Memory B cell (primary cell): ENCODE results near the gene RYR2.
"Not testable (repeated sequence)": the region's sequence is repeated elsewhere in the genome, so short reads cannot be mapped to it uniquely, and the experiment has no call there.

ENCODE experiments used
- ATAC-seq: fragments of 150-1000 bp; cut with Tn5 transposase; 2 replicates; pipeline ENCODE4 v1.10.0; 2021; ENCODE audit warnings: low read depth, mild to moderate bottlenecking, moderate library complexity
- DNase-seq, 2 donors: peaks; one replicate each; pipeline ENCODE4 v3.0.0; 2022; ENCODE audit warnings: low spot score in 2 of 2
- H3K27ac Mint-ChIP-seq: one replicate; pipeline ENCODE4 v1.8.0; 2022; ENCODE audit warnings: mild to moderate bottlenecking, moderate library complexity, mixed read lengths
- H3K27me3 Mint-ChIP-seq: one replicate; pipeline ENCODE4 v1.8.0; 2022; ENCODE audit warnings: mixed read lengths
- H3K36me3 Mint-ChIP-seq: one replicate; pipeline ENCODE4 v1.8.0; 2022; ENCODE audit warnings: mild to moderate bottlenecking, mixed read lengths
- H3K4me1 Mint-ChIP-seq: one replicate; pipeline ENCODE4 v1.8.0; 2022; ENCODE audit warnings: mixed read lengths
- H3K4me3 Mint-ChIP-seq: one replicate; pipeline ENCODE4 v1.8.0; 2022; ENCODE audit warnings: mild to moderate bottlenecking, moderate library complexity, mixed read lengths
- H3K9me3 Mint-ChIP-seq: one replicate; pipeline ENCODE4 v1.8.0; 2022; ENCODE audit warnings: mixed read lengths

Gene RYR2

DNA sequence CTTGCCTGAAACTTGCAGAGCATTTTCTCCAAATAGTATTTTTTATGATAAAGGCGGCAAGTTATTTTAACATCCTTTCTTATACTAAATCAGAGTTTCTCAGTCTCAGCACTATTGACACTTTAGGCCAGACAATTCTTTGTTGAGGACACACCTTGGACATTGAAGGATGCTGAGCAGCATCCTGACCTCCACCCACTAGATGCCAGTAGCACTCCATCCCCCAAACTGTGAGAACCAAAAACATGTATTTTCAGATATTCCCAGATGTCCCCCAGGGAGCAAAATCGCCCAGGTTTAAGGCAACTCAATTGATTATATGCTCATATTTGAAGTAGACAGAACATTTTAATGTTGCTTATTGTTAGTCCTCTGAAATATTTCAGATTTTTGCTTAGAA lies 549.4 kb downstream of the RYR2 start:
- H3K4me3 Mint-ChIP-seq = no peak overlapping the region
- H3K27ac Mint-ChIP-seq = no peak overlapping the region
- no peaks in the 10 kb centered on the region for H3K4me1 Mint-ChIP-seq
- H3K9me3 Mint-ChIP-seq = peaks cover 7% of the 10 kb centered on the region
- H3K27me3 Mint-ChIP-seq = no peaks in the 10 kb centered on the region
- no peak for DNase-seq
- H3K36me3 Mint-ChIP-seq = no peaks in the 10 kb centered on the region
- no peak for ATAC-seq

DNA sequence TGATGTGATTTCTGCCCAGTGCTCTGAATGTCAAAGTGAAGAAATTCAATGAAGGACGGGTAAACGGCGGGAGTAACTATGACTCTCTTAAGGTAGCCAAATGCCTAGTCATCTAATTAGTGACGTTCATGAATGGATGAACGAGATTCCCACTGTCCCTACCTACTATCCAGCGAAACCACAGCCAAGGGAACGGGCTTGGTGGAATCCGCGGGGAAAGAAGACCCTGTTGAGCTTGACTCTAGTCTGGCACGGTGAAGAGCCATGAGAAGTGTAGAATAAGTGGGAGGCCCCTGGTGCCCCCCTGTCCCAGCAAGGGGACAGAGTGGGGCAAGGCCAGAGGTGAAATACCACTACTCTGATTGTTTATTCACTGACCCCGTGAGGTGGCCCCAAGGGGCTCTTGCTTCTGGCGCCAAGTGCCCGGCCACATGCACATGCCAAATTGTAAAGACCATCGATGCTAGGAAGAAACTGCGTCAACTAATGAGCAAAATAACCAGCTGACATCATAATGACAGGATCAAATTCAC lies 561.1 kb downstream of the RYR2 start:
- not testable (repeated sequence) for H3K4me1 Mint-ChIP-seq, H3K27me3 Mint-ChIP-seq, H3K4me3 Mint-ChIP-seq, DNase-seq, ATAC-seq, H3K36me3 Mint-ChIP-seq, H3K27ac Mint-ChIP-seq
- peaks cover 15% of the 10 kb centered on the region for H3K9me3 Mint-ChIP-seq

DNA sequence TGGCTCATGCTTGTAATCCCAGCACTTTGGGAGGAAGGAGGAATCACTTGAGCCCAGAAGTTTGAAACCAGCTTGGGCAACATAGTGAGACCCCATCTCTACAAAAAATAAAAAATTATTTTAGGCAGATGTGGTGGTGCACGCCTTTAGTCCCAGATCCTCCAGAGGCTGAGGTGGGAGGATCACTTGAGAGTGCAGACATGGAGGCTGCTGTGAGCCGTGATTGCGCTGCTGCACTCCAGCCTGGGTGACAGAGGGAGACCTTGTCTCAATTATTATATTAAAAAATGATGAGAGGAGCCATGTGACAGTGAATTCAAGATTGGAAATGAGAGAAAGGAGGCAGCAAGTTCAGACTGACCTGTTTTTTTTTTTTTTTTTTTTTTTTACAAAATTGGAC lies 566.4 kb downstream of the RYR2 start:
- ATAC-seq (no peak), DNase-seq (no peak)
- Mint-ChIP-seq H3K9me3 (peaks cover 11% of the 10 kb centered on the region), H3K4me1 (no peaks in the 10 kb centered on the region), H3K4me3 (no peak overlapping the region), H3K27ac (no peak overlapping the region), H3K36me3 (no peaks in the 10 kb centered on the region), H3K27me3 (no peaks in the 10 kb centered on the region)

DNA sequence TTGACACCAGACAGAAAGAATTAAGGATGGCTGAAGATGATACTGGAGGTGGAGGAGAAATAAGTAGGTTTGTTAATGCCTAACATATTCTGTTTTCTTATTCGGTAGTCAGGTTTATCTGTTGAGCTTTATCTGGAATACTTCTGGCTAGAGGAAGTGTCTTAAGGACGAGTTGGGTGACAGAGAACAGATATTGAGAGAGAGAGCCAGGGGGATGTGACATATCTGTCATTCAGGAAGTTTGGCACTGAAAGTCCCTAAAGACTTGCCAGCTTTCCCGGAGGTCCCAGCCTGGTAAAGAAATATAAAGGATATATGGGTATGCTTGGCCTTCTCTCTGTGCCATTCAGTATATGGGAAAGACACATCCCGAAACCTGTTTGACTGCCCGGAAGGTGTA lies 568.2 kb downstream of the RYR2 start:
- no peak overlapping the region for H3K27ac Mint-ChIP-seq
- H3K4me3 Mint-ChIP-seq = no peak overlapping the region
- H3K27me3 Mint-ChIP-seq = no peaks in the 10 kb centered on the region
- peaks cover 8% of the 10 kb centered on the region for H3K9me3 Mint-ChIP-seq
- ATAC-seq (no peak), DNase-seq (no peak)
- H3K36me3 Mint-ChIP-seq = no peaks in the 10 kb centered on the region
- no peaks in the 10 kb centered on the region for H3K4me1 Mint-ChIP-seq

DNA sequence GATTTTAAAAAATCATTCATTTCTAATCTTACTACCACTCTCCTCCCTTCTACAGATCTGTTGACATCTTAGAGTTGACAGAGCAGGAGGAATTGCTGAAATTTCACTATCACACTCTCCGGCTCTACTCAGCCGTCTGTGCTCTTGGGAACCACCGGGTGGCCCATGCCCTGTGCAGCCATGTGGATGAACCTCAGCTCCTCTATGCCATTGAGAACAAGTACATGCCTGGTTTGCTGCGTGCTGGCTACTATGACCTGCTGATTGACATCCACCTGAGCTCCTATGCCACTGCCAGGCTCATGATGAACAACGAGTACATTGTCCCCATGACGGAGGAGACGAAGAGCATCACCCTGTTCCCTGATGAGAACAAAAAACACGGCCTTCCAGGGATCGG lies 572.0 kb downstream of the RYR2 start:
- peaks cover 5% of the 10 kb centered on the region for H3K9me3 Mint-ChIP-seq
- no peak overlapping the region for H3K27ac Mint-ChIP-seq
- DNase-seq (no peak), ATAC-seq (no peak)
- H3K4me1 Mint-ChIP-seq = no peaks in the 10 kb centered on the region
- no peaks in the 10 kb centered on the region for H3K36me3 Mint-ChIP-seq
- no peak overlapping the region for H3K4me3 Mint-ChIP-seq
- no peaks in the 10 kb centered on the region for H3K27me3 Mint-ChIP-seq

DNA sequence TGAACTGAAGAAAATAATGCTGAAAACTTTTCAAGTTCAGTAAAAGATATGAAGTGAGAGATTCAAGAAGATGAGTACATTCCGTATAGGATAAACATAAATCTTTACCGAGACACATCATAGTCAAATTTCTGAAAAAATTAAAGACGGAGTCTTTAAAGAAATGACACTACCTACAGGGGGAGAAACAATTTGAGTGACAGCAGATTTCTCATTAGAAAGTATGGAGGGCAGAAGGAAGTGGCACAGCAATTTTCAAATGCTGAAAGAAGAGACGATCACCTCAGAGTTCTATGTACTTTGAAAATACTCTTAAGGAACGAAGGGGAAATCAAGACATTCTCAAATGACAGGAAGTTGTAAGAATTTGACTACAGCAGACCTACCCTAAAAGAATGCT lies 577.6 kb downstream of the RYR2 start:
- Mint-ChIP-seq H3K36me3 (no peaks in the 10 kb centered on the region), H3K27me3 (no peaks in the 10 kb centered on the region), H3K9me3 (peaks cover 9% of the 10 kb centered on the region), H3K4me3 (no peak overlapping the region), H3K4me1 (no peaks in the 10 kb centered on the region), H3K27ac (no peak overlapping the region)
- ATAC-seq = no peak
- no peak for DNase-seq

DNA sequence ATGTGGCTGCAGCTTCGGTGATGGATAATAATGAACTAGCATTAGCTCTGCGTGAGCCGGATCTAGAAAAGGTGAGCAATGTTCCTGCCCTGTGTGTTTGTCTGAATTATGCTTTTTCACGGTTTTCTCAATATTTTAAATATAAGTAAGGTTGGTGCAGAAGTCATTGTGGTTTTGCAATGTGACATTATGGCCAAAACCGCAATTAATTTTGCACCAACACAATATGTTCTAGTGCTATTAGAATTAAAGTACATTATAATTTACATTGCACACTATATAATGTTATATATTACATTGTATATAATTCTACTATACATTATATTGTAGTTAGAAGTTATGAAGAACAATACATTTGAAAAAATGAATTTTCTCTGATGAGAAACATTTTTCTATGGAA lies 592.9 kb downstream of the RYR2 start:
- H3K27me3 Mint-ChIP-seq = no peaks in the 10 kb centered on the region
- H3K9me3 Mint-ChIP-seq = peaks cover 6% of the 10 kb centered on the region
- H3K27ac Mint-ChIP-seq = no peak overlapping the region
- H3K4me1 Mint-ChIP-seq = no peaks in the 10 kb centered on the region
- no peaks in the 10 kb centered on the region for H3K36me3 Mint-ChIP-seq
- H3K4me3 Mint-ChIP-seq = no peak overlapping the region
- no peak for DNase-seq
- ATAC-seq = no peak

DNA sequence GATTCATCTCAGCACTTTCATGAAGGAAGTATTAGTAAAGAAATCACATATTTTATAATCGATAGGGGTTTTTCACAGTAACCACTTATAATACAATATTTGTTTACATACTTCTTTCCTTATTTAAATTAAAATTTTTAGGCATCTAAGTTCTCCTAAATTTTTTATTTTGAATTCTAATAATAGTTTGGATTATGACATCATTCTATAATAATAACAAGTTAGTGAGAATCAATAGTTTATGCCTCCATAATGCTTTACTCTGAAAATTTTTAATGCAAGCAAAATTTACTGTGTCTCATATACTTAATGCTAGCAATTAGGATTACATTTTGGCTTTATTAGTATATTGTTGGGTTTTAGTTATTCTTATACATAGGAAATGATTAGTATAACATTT lies 596.6 kb downstream of the RYR2 start:
- ATAC-seq (no peak), DNase-seq (no peak)
- peaks cover 5% of the 10 kb centered on the region for H3K9me3 Mint-ChIP-seq
- no peak overlapping the region for H3K27ac Mint-ChIP-seq
- no peaks in the 10 kb centered on the region for H3K36me3 Mint-ChIP-seq
- no peaks in the 10 kb centered on the region for H3K4me1 Mint-ChIP-seq
- H3K27me3 Mint-ChIP-seq = no peaks in the 10 kb centered on the region
- no peak overlapping the region for H3K4me3 Mint-ChIP-seq

DNA sequence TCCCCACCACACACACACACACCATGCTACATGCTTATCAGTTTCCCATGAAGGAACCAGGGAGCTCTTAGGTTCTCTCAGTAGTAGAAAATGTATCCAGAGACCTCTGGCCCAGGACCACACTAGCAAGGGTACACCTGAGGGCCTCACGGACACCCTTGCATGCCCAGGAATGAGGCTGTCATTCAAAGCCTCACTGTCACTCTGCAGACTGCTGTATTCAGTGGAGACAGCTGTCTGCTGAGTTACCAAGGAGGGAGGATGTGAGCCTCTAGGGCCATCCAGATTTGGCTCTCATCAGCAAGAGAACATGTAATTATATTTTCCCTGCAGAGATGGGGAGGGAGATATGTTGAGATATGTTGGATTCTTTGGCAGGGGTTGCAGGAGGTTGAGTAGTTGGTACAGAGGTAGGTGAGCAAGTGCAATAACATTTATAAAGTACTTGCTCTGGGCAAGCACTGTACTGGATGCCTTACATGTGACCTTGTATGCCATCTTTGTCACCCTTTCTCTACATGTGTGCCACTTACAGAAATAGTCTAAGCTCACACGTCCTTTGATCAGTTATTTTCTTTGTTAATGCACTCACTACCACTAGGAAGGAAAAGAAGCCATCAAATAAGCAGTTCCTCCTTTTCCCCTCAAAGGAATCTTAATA lies 598.2 kb downstream of the RYR2 start:
- Mint-ChIP-seq H3K4me1 (no peaks in the 10 kb centered on the region), H3K27me3 (no peaks in the 10 kb centered on the region), H3K4me3 (no peak overlapping the region), H3K36me3 (no peaks in the 10 kb centered on the region), H3K9me3 (no peaks in the 10 kb centered on the region), H3K27ac (no peak overlapping the region)
- DNase-seq = no peak
- no peak for ATAC-seq

DNA sequence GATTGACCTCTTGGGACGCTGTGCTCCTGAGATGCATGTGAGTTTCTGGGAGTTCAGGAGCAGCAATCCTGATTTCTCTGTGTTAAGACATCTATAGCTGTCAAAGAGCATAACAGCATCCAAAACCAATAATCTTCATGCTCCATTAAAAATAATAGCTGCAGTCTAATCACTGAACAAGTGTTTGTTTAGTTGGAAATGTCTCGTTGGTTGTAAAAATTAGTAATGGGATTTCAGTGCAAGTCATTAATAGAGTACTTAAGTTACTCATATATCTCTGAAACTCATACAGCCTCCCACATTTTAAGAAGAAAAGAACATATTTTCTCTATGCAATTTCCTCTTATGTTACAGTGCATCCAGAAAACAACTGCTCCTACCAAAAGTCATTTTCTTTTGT lies 599.0 kb downstream of the RYR2 start:
- Mint-ChIP-seq H3K27ac (no peak overlapping the region), H3K27me3 (no peaks in the 10 kb centered on the region), H3K36me3 (no peaks in the 10 kb centered on the region), H3K9me3 (no peaks in the 10 kb centered on the region), H3K4me1 (no peaks in the 10 kb centered on the region), H3K4me3 (no peak overlapping the region)
- DNase-seq = no peak
- no peak for ATAC-seq

DNA sequence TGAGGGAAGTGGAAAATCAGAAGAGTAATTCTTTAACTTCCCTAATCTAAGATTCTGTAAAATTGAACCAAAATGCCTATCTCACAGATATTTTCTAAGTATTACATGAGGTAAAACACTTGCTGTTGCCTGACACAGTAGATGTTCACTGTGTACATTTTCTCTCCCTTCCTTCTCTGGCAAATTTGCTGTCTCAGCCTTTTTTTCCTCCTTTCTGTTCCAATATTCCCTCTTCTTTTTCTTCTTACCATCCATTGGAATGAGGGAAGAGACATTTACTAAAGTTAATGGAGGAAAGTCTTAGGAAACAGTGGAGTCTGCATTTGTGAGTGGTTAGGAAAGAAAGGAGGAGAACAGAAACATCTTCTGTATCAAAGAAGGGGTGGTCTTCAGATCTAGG lies 608.8 kb downstream of the RYR2 start:
- Mint-ChIP-seq H3K27me3 (no peaks in the 10 kb centered on the region), H3K27ac (no peak overlapping the region), H3K36me3 (no peaks in the 10 kb centered on the region), H3K4me1 (no peaks in the 10 kb centered on the region), H3K4me3 (no peak overlapping the region), H3K9me3 (peaks cover 2% of the 10 kb centered on the region)
- no peak for ATAC-seq
- no peak for DNase-seq

DNA sequence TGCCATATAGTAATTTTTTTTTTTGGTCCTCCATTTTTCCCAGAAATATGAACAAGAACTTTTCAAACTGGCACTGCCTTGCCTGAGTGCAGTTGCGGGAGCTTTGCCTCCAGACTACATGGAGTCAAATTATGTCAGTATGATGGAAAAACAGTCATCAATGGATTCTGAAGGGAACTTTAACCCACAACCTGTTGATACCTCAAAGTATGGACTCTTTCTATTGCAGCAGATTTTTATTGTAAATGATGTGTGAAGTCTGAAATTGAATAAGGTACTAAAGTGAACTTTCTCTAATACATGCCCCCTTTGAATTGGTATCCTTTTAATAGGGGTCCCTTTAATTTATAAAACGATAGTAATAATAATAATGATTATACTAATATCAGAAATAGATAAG lies 613.8 kb downstream of the RYR2 start:
- Mint-ChIP-seq H3K27ac (no peak overlapping the region), H3K9me3 (no peaks in the 10 kb centered on the region), H3K27me3 (no peaks in the 10 kb centered on the region), H3K4me3 (no peak overlapping the region), H3K4me1 (no peaks in the 10 kb centered on the region), H3K36me3 (no peaks in the 10 kb centered on the region)
- DNase-seq (no peak), ATAC-seq (no peak)

DNA sequence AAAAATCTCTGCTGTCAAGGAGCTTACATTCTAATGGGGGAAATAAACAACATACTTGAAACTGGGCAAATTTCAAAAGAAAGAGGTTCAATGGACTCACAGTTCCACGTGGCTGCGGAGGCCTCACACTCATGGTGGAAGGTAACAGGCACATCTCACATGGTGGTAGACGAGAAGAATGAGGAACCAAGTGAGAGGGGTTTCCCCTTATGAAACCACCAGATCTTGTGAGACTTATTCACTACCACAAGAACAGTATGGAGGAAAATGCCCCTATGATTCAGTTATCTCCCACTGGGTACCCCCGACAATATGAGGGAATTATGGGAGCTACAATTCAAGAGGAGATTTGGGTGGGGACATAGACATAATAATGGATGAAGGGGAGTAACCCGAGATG lies 622.4 kb downstream of the RYR2 start:
- H3K27me3 Mint-ChIP-seq = no peaks in the 10 kb centered on the region
- ATAC-seq (no peak), DNase-seq (no peak)
- no peaks in the 10 kb centered on the region for H3K4me1 Mint-ChIP-seq
- no peaks in the 10 kb centered on the region for H3K36me3 Mint-ChIP-seq
- H3K27ac Mint-ChIP-seq = no peak overlapping the region
- H3K4me3 Mint-ChIP-seq = no peak overlapping the region
- peaks cover 7% of the 10 kb centered on the region for H3K9me3 Mint-ChIP-seq

DNA sequence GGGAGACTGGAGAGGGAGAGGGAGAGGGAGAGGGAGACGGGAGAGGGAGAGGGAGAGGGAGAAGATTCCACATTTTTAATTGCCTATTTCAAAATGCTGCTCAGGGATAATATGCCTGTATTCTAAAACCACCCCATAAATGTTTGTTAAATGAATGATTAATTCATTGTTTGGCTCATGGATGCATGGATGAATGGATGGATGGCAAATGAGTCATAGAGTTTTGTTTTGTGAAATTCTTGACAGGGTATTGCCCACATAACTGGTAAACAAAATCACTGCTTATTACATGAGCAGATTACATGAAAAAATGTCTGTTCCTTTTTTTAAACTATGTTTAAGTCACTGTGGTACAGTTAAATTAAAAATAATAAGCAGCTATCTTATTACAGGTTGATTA lies 628.3 kb downstream of the RYR2 start:
- H3K36me3 Mint-ChIP-seq = no peaks in the 10 kb centered on the region
- no peaks in the 10 kb centered on the region for H3K4me1 Mint-ChIP-seq
- ATAC-seq (no peak), DNase-seq (no peak)
- no peak overlapping the region for H3K4me3 Mint-ChIP-seq
- H3K27ac Mint-ChIP-seq = no peak overlapping the region
- H3K9me3 Mint-ChIP-seq = peaks cover 6% of the 10 kb centered on the region
- H3K27me3 Mint-ChIP-seq = no peaks in the 10 kb centered on the region

DNA sequence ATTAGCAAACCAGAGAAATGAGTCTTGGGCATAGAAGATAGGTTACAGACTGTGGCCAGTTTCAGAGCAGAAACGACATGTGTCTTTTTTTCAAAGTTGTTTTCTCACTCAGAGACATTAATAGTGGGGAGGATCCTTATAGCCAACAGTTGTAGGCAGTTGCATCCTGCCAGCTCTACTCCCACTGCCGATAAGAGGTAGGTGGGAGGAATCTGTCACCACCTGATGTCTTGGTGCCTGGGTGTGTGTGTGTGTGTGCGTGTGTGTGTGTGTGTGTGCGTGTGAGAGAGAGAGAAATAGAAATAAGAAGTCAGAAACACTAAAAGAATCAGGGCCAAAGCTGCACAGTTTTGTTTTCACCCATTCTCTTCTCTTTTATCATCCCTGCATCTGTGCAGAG lies 629.3 kb downstream of the RYR2 start:
- peaks cover 10% of the 10 kb centered on the region for H3K9me3 Mint-ChIP-seq
- no peak overlapping the region for H3K4me3 Mint-ChIP-seq
- ATAC-seq = no peak
- DNase-seq = no peak
- no peaks in the 10 kb centered on the region for H3K36me3 Mint-ChIP-seq
- H3K27ac Mint-ChIP-seq = no peak overlapping the region
- no peaks in the 10 kb centered on the region for H3K27me3 Mint-ChIP-seq
- H3K4me1 Mint-ChIP-seq = no peaks in the 10 kb centered on the region
